Lung microvascular endothelial cell (primary cell): Measurements from ENCODE around the gene CHST11. TPM values are rescaled to one million over a fixed set of nuclear protein-coding genes. Genes with fewer than 3 reads are reported as not detected.

Experiments
- DNase-seq, 2 donors: peaks; one replicate each; pipeline versions ENCODE4 v3.0.0 to v3.0.0-alpha.2; 2010; ENCODE audit warnings: low read depth in 2 of 2
- total RNA-seq: library from RNA; depleted of rRNA; stranded (reverse); fragments of >200 nt; gene quantifications from 2 replicates; pipeline ENCODE4 v1.2.1, GENCODE V29; 2014

Gene CHST11
- total RNA-seq, 1 donor from 2014 or later, result 4.8 TPM

DNA sequence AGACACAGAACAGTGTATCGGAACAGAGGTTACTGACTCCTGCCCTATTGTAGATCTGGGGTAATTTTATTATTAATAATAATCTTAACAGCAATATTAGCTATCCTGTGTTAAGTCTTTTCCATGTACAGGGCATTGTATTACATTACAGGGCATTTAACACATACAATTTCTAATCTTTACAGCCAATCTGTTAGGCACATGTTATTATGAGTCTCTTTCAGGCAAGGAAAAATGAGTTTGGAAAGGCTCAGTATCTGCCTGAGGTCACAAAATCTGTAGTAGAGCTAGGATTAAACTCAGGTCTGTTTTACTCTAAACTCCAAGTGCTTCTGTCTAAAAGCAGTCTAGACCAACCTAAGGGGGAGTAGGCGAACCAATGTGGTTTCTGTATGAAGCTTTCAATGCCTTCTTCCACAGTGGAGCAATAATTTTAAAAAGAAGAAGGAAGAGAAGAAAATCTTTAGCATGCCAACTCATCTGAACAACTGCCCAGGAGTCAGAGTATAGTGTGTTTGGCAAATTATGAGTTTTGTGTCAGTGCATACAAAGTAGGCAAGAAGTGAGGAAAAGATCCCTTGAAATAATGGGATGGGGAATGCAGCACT is 192.6 kb downstream of the CHST11 start:
- no peak for DNase-seq

DNA sequence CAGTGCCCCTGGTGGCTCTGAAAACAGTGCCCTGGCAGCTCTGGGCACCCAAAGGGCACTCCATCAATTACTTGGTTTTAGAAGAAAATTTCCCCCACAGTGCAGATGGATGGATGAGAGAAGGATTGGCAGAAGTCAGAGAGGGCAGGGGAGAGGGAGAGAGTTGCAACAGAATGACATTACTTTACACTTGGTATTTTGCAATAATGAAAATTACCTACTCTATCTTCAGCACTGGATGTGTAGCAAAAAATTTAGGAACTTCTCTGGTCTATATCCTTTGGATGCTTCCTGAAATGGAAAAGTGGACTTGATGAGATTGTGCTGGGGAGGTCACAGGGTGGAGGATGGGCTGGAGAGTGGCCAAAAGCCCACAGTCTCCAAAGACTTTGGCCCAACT is 193.2 kb downstream of the CHST11 start:
- DNase-seq, result no peak

DNA sequence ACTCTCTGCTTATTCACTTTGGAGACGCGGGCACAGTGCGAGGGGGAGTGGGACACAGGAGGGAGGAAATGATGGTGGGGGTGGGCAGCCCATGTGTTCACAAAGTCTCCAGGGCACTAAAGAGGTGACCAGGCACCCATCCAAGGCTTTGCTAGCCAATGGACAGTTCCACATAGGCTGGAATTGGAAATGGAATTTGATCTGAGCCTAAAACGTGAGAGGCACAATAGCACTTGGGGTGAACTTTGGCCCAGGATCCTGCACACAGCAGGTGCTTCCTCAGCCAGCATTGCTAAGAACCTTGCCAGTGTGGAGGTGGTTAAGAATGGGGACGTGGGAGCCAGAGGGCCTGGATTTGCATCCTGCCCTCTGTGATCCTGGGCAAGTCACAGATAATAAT is 193.8 kb downstream of the CHST11 start:
- peak; percentile 75 to 84 for DNase-seq

DNA sequence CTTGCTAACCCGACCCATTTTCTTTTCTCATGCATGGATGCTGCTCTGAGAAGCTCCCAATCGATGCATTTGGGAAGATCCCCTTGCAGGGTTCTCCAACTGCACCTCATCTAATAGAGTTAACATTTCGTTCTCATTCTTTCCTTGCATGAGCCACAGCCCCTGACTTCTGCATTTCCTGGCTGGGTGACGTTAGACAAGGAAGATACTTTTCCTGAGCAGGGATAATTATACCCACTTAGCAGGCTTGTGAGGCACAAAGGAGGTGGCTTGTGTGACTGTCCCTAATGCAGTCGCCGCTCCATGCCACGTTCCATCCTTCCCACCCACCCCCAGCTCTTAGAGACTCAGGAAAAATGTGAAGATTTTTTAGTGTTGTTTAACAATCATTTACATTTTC is 195.1 kb downstream of the CHST11 start:
- DNase-seq, result no peak

GRCh38 chr12:104652358-104652757 is 195.6 kb downstream of the CHST11 start:
- no peak for DNase-seq

- no peak for DNase-seq
Observed at GRCh38 chr12:104652910-104653309, 196.2 kb downstream of the CHST11 start.

DNA sequence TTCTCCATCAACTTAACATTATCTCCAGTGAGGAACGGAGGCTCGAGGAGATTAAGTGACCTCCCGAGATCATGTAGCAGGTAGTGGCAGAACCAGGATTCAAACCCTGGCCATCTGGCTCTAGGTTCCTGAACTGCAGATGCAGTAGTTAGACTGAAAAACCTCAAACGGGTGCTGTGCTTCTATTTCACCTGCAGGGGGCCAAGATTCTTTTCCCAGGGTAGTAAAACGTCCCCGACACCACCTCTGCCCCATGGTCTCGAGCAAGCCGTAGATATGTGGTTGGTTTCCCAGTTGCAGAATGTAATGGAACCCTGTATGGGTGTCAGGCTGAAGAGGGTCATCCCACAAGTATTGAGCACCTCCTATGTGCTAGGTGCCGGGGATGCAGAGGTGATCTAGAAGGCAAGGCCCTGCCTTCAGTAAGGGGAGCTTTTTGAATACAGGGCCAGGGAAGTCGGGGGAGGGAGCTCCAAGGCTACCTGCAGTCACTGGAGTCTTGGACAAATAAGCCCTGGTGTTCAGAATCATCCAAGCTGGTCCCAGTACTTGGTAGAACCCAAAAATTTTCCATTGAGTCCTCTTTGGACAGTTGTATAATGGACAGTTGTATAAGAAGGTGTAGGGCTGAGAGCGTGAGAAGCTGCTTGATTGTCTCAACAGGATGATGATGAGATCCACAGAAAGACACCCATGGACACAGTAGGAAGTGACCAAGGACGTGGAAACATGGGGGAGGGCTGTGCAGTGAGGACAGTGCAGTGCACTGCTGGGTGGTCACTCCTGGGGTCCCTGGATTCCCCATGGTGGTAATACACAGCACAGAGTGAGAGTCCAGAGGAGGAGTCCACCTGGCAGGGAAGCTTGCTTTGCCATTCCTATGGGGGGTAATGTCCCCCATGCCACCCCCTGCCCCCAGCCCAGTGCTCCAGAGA is 197.2 kb downstream of the CHST11 start:
- peak in 1 of 2 donors; percentile 16 for DNase-seq

- no peak for DNase-seq
Observed at GRCh38 chr12:104654665-104655609, 198.2 kb downstream of the CHST11 start.

- DNase-seq, result no peak
Observed at GRCh38 chr12:104656383-104656782, 199.6 kb downstream of the CHST11 start.

GRCh38 chr12:104656921-104657320 is 200.2 kb downstream of the CHST11 start:
- no peak for DNase-seq

DNA sequence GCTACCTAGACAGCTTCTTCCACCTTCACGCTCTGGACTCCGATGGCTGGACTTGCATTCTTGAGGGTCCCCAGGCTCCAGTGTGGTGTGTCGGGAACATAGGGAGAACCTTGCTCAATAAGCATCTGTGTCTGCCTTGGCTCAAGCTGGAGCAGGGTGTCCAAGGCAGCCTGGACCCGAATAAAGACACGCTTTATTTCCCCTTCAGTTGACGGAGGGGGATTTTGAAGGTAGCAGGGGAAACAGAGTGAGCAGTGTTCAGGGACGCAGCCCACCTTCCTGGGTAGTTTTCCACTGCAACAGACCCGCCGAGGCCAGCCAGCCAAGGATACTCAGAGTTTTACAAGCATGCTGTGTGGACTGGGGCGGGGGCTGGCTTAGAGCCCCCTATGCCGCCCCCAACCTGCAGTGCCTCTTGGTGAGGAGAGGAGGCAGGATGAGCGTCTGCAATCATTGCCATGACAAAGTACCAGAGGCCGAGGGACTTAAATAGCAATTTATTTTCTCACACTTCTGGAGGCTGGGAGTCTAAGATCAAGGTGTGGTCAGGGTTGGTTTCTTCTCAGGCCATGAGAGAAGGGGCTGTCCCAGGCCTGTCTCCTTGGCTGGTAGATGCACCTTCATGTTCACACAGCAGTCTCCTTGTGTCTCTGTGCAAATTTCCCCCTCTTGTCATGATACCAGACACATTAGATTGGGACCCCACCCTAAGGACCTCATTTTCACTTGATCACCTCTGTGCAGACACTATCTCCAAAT is 201.2 kb downstream of the CHST11 start:
- DNase-seq, result no peak

- no peak for DNase-seq
Observed at GRCh38 chr12:104659058-104659457, 202.3 kb downstream of the CHST11 start.

GRCh38 chr12:104662203-104662602 is 205.5 kb downstream of the CHST11 start:
- DNase-seq, result no peak

DNA sequence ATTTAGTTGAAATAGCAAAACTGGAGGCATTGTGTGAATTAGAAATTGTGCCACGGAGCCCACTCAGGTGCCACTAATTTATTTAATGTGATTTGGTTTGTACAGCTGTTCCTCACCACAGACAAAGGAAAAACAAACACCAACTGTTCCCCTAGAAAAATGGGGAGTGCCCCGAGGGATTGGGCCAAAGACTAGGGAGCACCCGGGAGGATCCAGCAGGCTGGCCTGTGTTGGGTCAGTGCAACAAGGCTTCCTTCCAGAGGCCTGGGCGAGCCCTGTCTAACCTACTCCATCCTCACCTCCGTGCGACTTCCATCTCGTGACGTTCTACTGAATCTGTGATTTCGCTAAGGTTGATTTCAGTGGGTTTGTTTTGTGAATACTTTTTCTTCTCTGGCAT is 206.2 kb downstream of the CHST11 start:
- no peak for DNase-seq

DNA sequence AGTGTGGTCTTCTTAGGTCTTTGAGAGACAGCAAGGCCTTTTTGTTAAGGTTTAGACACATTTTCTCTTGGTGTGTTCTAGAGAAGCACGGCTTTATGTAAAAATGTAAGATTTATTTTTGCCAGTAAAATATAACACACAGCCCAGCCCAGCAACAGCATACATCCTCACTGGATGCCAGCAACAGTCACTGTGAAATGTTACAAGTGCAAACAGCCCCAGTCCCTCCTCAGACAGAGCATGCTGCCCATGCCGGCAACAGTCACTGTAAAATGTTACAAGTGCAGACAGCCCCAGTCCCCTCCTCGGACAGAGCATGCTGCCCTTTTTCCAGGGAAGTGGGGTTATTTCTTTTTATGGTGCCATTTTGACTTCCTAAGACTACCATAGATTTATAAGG is 207.6 kb downstream of the CHST11 start:
- no peak for DNase-seq

- no peak for DNase-seq
Observed at GRCh38 chr12:104665296-104665695, 208.5 kb downstream of the CHST11 start.

DNA sequence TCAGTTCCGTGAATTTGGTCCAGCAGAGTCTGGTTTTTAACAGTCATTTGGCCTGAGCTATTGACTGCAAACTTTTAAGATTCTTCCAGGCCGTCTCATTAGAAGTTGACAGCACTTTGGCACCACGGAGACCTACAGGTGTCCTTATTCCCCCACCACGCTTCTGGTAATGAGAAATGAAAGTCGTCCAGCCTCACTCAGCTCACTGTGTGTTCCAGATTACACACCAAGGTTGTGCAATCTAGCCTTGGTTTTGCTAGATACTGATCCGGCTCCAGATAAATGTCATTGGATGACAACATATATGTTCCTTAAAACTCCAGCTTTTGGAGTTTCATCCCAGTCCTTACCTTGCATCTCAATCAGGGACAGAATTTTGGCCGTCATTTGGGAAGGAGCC is 210.4 kb downstream of the CHST11 start:
- DNase-seq, result no peak

GRCh38 chr12:104668274-104668718 is 211.5 kb downstream of the CHST11 start:
- no peak for DNase-seq

DNA sequence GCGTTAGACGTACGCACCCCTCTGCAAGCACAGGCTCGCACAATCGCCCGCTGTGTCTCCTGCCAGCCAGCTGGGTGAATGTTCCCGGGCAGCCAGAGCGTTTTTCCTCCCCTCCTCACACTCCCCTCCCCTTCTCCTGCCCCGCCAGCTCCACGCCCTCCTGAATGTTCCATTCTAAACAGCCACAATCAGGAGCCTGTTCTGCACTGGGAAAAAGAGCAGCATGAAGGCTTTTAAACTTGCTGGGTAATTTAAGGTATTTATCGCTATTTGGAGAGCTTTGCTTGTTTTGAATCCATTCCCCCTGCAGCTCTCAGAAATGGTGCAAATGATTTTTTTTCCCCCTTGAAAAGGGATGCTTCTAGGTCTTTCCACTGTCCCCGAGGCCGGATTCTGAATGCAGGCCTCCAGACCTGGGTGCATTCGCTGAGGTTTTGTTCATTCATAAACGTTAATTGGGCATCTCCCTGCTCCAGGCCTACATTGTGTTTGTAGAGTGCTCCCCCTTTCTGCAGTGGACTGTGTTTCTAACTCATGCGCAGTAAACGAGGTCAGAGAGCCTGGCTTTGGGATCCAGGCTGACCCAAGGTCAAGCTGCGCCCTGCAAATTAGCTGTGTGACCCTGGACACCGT is 212.5 kb downstream of the CHST11 start:
- DNase-seq, result peak; percentile 26 to 66

- peak in 1 of 2 donors; percentile 26 for DNase-seq
Observed at GRCh38 chr12:104669851-104670337, 213.1 kb downstream of the CHST11 start.
